HL-60 (cell line): ENCODE data around the gene NAB2.

Source experiments
- DNase-seq, 2 experiments: peaks; one replicate each; pipeline ENCODE4 v3.0.0-alpha.2; 2010 to 2020; ENCODE audit warnings: low read depth in 1 of 2, low spot score in 1 of 2
- H3K27ac ChIP-seq: fragments of 250-450 bp; sonication (Bioruptor Pico); replicated peaks from 2 replicates; pipeline ENCODE4 v1.5.1; 2020; ENCODE audit warnings: mild to moderate bottlenecking, moderate library complexity
- H3K27me3 ChIP-seq: fragments of 250-450 bp; sonication (Bioruptor Pico); 2 replicates; pipeline ENCODE4 v1.5.1; 2021; ENCODE audit warnings: mild to moderate bottlenecking, moderate library complexity; ENCODE audit not compliant: insufficient read depth, poor library complexity, severe bottlenecking
- H3K4me3 ChIP-seq: replicated peaks from 2 replicates; pipeline ENCODE4 v1.5.1; 2011; ENCODE audit warnings: mild to moderate bottlenecking, control low read depth, low read length; ENCODE audit not compliant: insufficient read depth
- CTCF ChIP-seq: IDR thresholded peaks from one replicate; pipeline ENCODE4 v1.5.1; 2011; ENCODE audit warnings: low read length, control low read depth, inconsistent platforms; ENCODE audit not compliant: insufficient read depth
- GABPA ChIP-seq: IDR thresholded peaks from 2 replicates; pipeline ENCODE4 v1.6.1; 2012; ENCODE audit warnings: low read depth
- POLR2AphosphoS5 ChIP-seq: IDR thresholded peaks from 2 replicates; pipeline ENCODE4 v1.6.1; 2012; ENCODE audit warnings: low read depth
- REST ChIP-seq: IDR thresholded peaks from 2 replicates; pipeline ENCODE4 v1.6.1; 2012; ENCODE audit warnings: low read depth; ENCODE audit not compliant: insufficient replicate concordance
- SPI1 ChIP-seq: IDR thresholded peaks from 2 replicates; pipeline ENCODE4 v1.6.1; 2012; ENCODE audit warnings: low read depth, mild to moderate bottlenecking, borderline replicate concordance

NAB2 gene

GRCh38 chr12:57096099-57096572 lies 7.2 kb downstream of the NAB2 start:
- no peak overlapping the region for H3K27ac ChIP-seq

GRCh38 chr12:57096748-57097553 lies 8.0 kb downstream of the NAB2 start:
- no peak for DNase-seq
- Histone ChIP-seq H3K4me3 (no peak overlapping the region), H3K27me3 (no peaks in the 10 kb centered on the region), H3K27ac (no peak overlapping the region)
- no peak for TF ChIP-seq SPI1
- no peak for TF ChIP-seq CTCF
- no peak for TF ChIP-seq REST
- no peak for TF ChIP-seq POLR2AphosphoS5
- no peak for TF ChIP-seq GABPA

More at GRCh38 chr12:57096099-57096572, 7.2 kb downstream of the NAB2 start:
- Histone ChIP-seq H3K4me3 (no peak overlapping the region), H3K27me3 (no peaks in the 10 kb centered on the region)
- DNase-seq, result no peak
- TF ChIP-seq REST (no peak), CTCF (no peak), GABPA (no peak), POLR2AphosphoS5 (no peak), SPI1 (no peak)

GRCh38 chr12:57097554-57097835 lies 8.6 kb downstream of the NAB2 start:
- DNase-seq, result no peak
- no peaks in the 10 kb centered on the region for H3K27me3 ChIP-seq
- TF ChIP-seq POLR2AphosphoS5 (no peak), SPI1 (no peak), REST (no peak), GABPA (no peak), CTCF (no peak)
- no peak overlapping the region for H3K27ac ChIP-seq
- no peak overlapping the region for H3K4me3 ChIP-seq
